ENCODE results near the gene MTG2.
A peak's percentile ranks its signal among the peaks of the same experiment; 100 is the strongest.

MTG2 gene

DNA sequence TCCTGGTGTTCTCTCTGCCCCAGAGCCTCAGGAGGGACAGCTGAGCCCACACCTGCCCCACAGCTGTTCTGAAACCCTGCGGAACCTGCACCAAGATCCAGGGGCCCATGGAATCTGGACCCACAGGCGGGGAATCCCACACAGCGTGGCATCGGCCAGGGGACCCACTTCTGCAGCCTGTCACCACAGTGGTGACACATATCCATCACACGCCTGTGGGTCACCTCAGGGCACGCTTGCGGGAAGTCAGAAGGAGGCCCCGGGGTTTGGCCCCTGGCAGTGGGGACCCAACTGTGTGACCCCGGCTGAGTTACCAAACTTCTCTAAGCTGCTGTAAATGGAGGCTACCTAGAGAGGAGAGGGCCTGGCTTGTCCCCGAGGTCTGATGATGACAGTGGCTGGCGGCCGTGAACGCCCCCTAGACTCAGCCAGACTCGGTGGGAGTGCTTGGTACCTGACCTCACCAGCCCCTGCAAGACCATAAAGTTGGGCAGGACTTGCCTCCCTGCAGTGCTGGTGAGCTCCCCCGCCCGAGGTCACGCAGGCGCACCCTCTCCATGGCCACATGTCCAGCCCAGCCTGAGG lies 39.5 kb downstream of the MTG2 start:
- ChIA-PET CTCF (interaction anchor here (0.7 kb wide), 1 partner anchor 83 kb away, joined by 3 read pairs; no protein-coding TSS in a partner anchor), POLR2A (no interaction called here)
- H3K9me3 ChIP-seq (ENCODE audit: control insufficient read depth, insufficient read depth, low read depth, low read length), result no peaks in the 10 kb centered on the region
- peaks cover 2% of the 10 kb centered on the region; the same call in 1 of the 2 replicates for H3K4me1 ChIP-seq (ENCODE audit: control insufficient read depth, insufficient read depth, low read length)
- no peak overlapping the region for H3K4me3 ChIP-seq (ENCODE audit: low read depth, low read length)
- no peak for TF ChIP-seq ZNF292 (tag by site-specific recombination; IDR thresholded peaks at IDR 0.05; ENCODE audit: borderline replicate concordance, low read depth)
- TF ChIP-seq ZNF621 (tag by site-specific recombination; IDR thresholded peaks at IDR 0.05), result no peak
- TF ChIP-seq, protein P1, sequence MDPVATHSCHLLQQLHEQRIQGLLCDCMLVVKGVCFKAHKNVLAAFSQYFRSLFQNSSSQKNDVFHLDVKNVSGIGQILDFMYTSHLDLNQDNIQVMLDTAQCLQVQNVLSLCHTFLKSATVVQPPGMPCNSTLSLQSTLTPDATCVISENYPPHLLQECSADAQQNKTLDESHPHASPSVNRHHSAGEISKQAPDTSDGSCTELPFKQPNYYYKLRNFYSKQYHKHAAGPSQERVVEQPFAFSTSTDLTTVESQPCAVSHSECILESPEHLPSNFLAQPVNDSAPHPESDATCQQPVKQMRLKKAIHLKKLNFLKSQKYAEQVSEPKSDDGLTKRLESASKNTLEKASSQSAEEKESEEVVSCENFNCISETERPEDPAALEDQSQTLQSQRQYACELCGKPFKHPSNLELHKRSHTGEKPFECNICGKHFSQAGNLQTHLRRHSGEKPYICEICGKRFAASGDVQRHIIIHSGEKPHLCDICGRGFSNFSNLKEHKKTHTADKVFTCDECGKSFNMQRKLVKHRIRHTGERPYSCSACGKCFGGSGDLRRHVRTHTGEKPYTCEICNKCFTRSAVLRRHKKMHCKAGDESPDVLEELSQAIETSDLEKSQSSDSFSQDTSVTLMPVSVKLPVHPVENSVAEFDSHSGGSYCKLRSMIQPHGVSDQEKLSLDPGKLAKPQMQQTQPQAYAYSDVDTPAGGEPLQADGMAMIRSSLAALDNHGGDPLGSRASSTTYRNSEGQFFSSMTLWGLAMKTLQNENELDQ (tag by site-specific recombination; IDR thresholded peaks at IDR 0.05; ENCODE audit: low read depth), result no peak
- TF ChIP-seq GLIS1 (tag by site-specific recombination; IDR thresholded peaks at IDR 0.05), result peak; percentile 17; the same call in 1 of the 2 replicates
- TF ChIP-seq ZNF146 (tag by site-specific recombination; IDR thresholded peaks at IDR 0.05), result no peak
- no peak for TF ChIP-seq ZNF48 (tag by site-specific recombination; IDR thresholded peaks at IDR 0.05)
- no peak for TF ChIP-seq ZNF10 (tag by site-specific recombination; IDR thresholded peaks at IDR 0.05)
- no peak overlapping the region for H3K27ac ChIP-seq (ENCODE audit: extremely low read depth, low read depth, low read length)
- no peaks in the 10 kb centered on the region for H3K36me3 ChIP-seq (ENCODE audit: control insufficient read depth in 2 of 2, insufficient read depth in 1 of 2, low read length in 2 of 2)

DNA sequence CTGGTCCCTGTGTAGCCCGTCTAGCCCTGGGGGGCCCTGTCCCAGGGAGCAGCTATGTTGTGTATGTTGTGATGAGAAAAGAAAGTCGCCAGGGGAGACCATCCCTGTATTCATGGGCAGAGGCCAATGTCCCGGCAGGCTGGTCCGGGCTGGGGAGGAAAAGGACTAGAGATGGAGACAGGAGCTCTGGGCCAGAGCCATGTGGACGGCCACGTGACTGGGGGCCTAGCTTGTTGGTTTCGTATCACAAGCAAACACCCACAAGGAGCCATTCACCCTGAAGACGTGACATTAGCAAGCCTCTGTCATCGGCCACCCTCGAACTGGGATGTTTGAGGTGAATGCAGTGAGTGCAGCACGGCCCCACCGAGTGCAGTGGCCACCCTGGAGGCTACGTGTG lies 40.1 kb downstream of the MTG2 start:
- CTCF ChIA-PET, result no interaction called here
- Histone ChIP-seq H3K4me1 (ENCODE audit: control insufficient read depth, insufficient read depth, low read length) (peaks cover 2% of the 10 kb centered on the region; the same call in 1 of the 2 replicates), H3K27ac (ENCODE audit: extremely low read depth, low read depth, low read length) (no peak overlapping the region)

DNA sequence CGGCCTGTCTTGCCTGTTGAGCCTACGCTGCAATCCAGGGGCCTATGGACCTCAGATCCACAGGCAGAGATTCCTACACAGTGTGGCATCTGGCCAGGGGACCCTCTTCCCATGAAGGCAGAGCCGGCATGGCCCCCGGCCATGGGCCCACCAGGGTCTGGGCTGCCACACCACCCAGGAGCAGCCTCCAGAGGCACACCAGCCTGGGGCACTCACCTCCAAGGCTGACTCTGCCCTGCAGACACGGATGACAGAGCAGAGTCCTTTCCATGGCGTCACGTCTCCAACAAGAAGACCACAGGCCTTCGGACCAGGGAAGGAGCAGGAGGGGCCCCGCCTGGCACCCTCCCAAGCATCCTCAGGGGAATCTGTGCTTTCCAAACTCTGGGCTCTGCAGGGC lies 40.7 kb downstream of the MTG2 start:
- Histone ChIP-seq H3K36me3 (ENCODE audit: control insufficient read depth in 2 of 2, insufficient read depth in 1 of 2, low read length in 2 of 2) (no peaks in the 10 kb centered on the region), H3K4me3 (ENCODE audit: low read depth, low read length) (no peak overlapping the region), H3K4me1 (ENCODE audit: control insufficient read depth, insufficient read depth, low read length) (peaks cover 2% of the 10 kb centered on the region; the same call in 1 of the 2 replicates), H3K9me3 (ENCODE audit: control insufficient read depth, insufficient read depth, low read depth, low read length) (no peaks in the 10 kb centered on the region), H3K27ac (ENCODE audit: extremely low read depth, low read depth, low read length) (no peak overlapping the region)
- TF ChIP-seq, protein P2, sequence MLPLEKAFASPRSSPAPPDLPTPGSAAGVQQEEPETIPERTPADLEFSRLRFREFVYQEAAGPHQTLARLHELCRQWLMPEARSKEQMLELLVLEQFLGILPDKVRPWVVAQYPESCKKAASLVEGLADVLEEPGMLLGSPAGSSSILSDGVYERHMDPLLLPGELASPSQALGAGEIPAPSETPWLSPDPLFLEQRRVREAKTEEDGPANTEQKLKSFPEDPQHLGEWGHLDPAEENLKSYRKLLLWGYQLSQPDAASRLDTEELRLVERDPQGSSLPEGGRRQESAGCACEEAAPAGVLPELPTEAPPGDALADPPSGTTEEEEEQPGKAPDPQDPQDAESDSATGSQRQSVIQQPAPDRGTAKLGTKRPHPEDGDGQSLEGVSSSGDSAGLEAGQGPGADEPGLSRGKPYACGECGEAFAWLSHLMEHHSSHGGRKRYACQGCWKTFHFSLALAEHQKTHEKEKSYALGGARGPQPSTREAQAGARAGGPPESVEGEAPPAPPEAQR (tag by site-specific recombination; IDR thresholded peaks at IDR 0.05), result no peak
- TF ChIP-seq GLIS2 (tag by site-specific recombination; IDR thresholded peaks at IDR 0.05) (no peak), ZNF792 (tag by site-specific recombination; IDR thresholded peaks at IDR 0.05) (no peak), ZNF76 (tag by site-specific recombination; IDR thresholded peaks at IDR 0.05; ENCODE audit: borderline replicate concordance, low read depth) (no peak)
- TF ChIP-seq, protein P3, sequence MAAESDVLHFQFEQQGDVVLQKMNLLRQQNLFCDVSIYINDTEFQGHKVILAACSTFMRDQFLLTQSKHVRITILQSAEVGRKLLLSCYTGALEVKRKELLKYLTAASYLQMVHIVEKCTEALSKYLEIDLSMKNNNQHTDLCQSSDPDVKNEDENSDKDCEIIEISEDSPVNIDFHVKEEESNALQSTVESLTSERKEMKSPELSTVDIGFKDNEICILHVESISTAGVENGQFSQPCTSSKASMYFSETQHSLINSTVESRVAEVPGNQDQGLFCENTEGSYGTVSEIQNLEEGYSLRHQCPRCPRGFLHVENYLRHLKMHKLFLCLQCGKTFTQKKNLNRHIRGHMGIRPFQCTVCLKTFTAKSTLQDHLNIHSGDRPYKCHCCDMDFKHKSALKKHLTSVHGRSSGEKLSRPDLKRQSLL (tag by site-specific recombination; IDR thresholded peaks at IDR 0.05), result no peak
- ChIA-PET CTCF (no interaction called here), POLR2A (interaction anchor here (0.6 kb wide), 1 partner anchor 1094 kb away, joined by 5 read pairs; no protein-coding TSS in a partner anchor)

More for the DNA sequence above, 40.1 kb downstream of the MTG2 start:
- no peak overlapping the region for H3K4me3 ChIP-seq (ENCODE audit: low read depth, low read length)
- TF ChIP-seq ZNF366 (tag by site-specific recombination; conservative IDR thresholded peaks at IDR 0.05) (no peak), OSR2 (tag by site-specific recombination; IDR thresholded peaks at IDR 0.05) (no peak), ZNF155 (tag by site-specific recombination; IDR thresholded peaks at IDR 0.05) (no peak), ZNF423 (tag by site-specific recombination; IDR thresholded peaks at IDR 0.05) (no peak)
- no peaks in the 10 kb centered on the region for H3K9me3 ChIP-seq (ENCODE audit: control insufficient read depth, insufficient read depth, low read depth, low read length)
- POLR2A ChIA-PET, result no interaction called here
- H3K36me3 ChIP-seq (ENCODE audit: control insufficient read depth in 2 of 2, insufficient read depth in 1 of 2, low read length in 2 of 2), result no peaks in the 10 kb centered on the region
